Measurements from ENCODE around the gene TNIP3. TPM values are rescaled to one million over a fixed set of nuclear protein-coding genes. Genes with fewer than 3 reads are reported as not detected.

Gene TNIP3
- total RNA-seq, 1 experiment from 2014 or later, result not detected

GRCh38 chr4:121200795-121201472 lies 36.8 kb upstream of the TNIP3 start:
- intact Hi-C loops (cut with micrococcal nuclease; ENCODE audit: unreplicated experiment), result no loop called here
- no peaks in the 10 kb centered on the region for H3K36me3 Mint-ChIP-seq (ENCODE audit: insufficient read depth, unreplicated experiment)
- no peaks in the 10 kb centered on the region for H3K9me3 Mint-ChIP-seq (ENCODE audit: low read depth, unreplicated experiment)
- CTCF ChIA-PET, result no interaction called here
- BruUV-seq (replicated peaks), result no TSS peak
- no peak overlapping the region for H3K4me3 Mint-ChIP-seq (ENCODE audit: low read depth, unreplicated experiment)
- no peak for DNase-seq
- no peak overlapping the region for H3K27ac Mint-ChIP-seq (ENCODE audit: unreplicated experiment)
- TF ChIP-seq CTCF (IDR thresholded peaks at IDR 0.05; ENCODE audit: unreplicated experiment), result no peak
- H3K27me3 Mint-ChIP-seq (ENCODE audit: unreplicated experiment), result no peaks in the 10 kb centered on the region
- peaks cover 9% of the 10 kb centered on the region for H3K4me1 Mint-ChIP-seq (ENCODE audit: low read depth, unreplicated experiment)

- intact Hi-C loops (cut with micrococcal nuclease; ENCODE audit: unreplicated experiment), result loop anchor here (10.0 kb wide), 1 partner anchor 455 kb away; no protein-coding TSS in a partner anchor
- TF ChIP-seq CTCF (IDR thresholded peaks at IDR 0.05; ENCODE audit: unreplicated experiment), result no peak
- Mint-ChIP-seq H3K4me3 (ENCODE audit: low read depth, unreplicated experiment) (no peak overlapping the region), H3K9me3 (ENCODE audit: low read depth, unreplicated experiment) (no peaks in the 10 kb centered on the region), H3K4me1 (ENCODE audit: low read depth, unreplicated experiment) (peaks cover 9% of the 10 kb centered on the region), H3K27me3 (ENCODE audit: unreplicated experiment) (no peaks in the 10 kb centered on the region), H3K36me3 (ENCODE audit: insufficient read depth, unreplicated experiment) (no peaks in the 10 kb centered on the region), H3K27ac (ENCODE audit: unreplicated experiment) (no peak overlapping the region)
- no peak for DNase-seq
- no TSS peak for BruUV-seq (replicated peaks)
- CTCF ChIA-PET, result interaction anchor here (1.6 kb wide), 1 partner anchor 108 kb away, joined by 4 read pairs; no protein-coding TSS in a partner anchor
Observed at GRCh38 chr4:121199742-121200561, 35.8 kb upstream of the TNIP3 start.

- H3K27me3 Mint-ChIP-seq (ENCODE audit: unreplicated experiment), result no peaks in the 10 kb centered on the region
- CTCF ChIA-PET, result interaction anchor here (1.6 kb wide), 1 partner anchor 109 kb away, joined by 4 read pairs; no protein-coding TSS in a partner anchor
- peaks cover 9% of the 10 kb centered on the region for H3K4me1 Mint-ChIP-seq (ENCODE audit: low read depth, unreplicated experiment)
Observed at GRCh38 chr4:121198251-121198650, 34.1 kb upstream of the TNIP3 start.

GRCh38 chr4:121195649-121196048 lies 31.5 kb upstream of the TNIP3 start:
- CTCF ChIA-PET, result no interaction called here

More at GRCh38 chr4:121198251-121198650, 34.1 kb upstream of the TNIP3 start:
- intact Hi-C loops (cut with micrococcal nuclease; ENCODE audit: unreplicated experiment), result loop anchor here (10.0 kb wide), 1 partner anchor 457 kb away; no protein-coding TSS in a partner anchor
- no peak for TF ChIP-seq CTCF (IDR thresholded peaks at IDR 0.05; ENCODE audit: unreplicated experiment)
- DNase-seq, result no peak
- H3K27ac Mint-ChIP-seq (ENCODE audit: unreplicated experiment), result no peak overlapping the region
- BruUV-seq (replicated peaks), result no TSS peak
- no peak overlapping the region for H3K4me3 Mint-ChIP-seq (ENCODE audit: low read depth, unreplicated experiment)
- no peaks in the 10 kb centered on the region for H3K36me3 Mint-ChIP-seq (ENCODE audit: insufficient read depth, unreplicated experiment)
- H3K9me3 Mint-ChIP-seq (ENCODE audit: low read depth, unreplicated experiment), result no peaks in the 10 kb centered on the region

More at GRCh38 chr4:121195649-121196048, 31.5 kb upstream of the TNIP3 start:
- no peak for TF ChIP-seq CTCF (IDR thresholded peaks at IDR 0.05; ENCODE audit: unreplicated experiment)
- DNase-seq, result no peak
- intact Hi-C loops (cut with micrococcal nuclease; ENCODE audit: unreplicated experiment), result loop anchor here (10.0 kb wide), 1 partner anchor 459 kb away; no protein-coding TSS in a partner anchor
- Mint-ChIP-seq H3K9me3 (ENCODE audit: low read depth, unreplicated experiment) (no peaks in the 10 kb centered on the region), H3K27me3 (ENCODE audit: unreplicated experiment) (no peaks in the 10 kb centered on the region), H3K27ac (ENCODE audit: unreplicated experiment) (no peak overlapping the region), H3K4me1 (ENCODE audit: low read depth, unreplicated experiment) (peaks cover 9% of the 10 kb centered on the region), H3K4me3 (ENCODE audit: low read depth, unreplicated experiment) (no peak overlapping the region), H3K36me3 (ENCODE audit: insufficient read depth, unreplicated experiment) (no peaks in the 10 kb centered on the region)
- BruUV-seq (replicated peaks), result no TSS peak

Measured in Calu3 (cell line).